Gastroesophageal sphincter (tissue), 4 donors: ENCODE measurements around the gene VOPP1. TPM values are rescaled to one million over a fixed set of nuclear protein-coding genes. Genes with fewer than 3 reads are reported as not detected.

ENCODE experiments used
- ATAC-seq: fragments of 150-250 bp; one replicate; pipeline ENCODE4 v1.9.1; 2016; ENCODE audit warnings: mild to moderate bottlenecking, moderate library complexity
- H3K27ac ChIP-seq, 4 donors: fragments of 200-600 bp; sonication (generic) in 3 of 4; 1 replicate in 3 of 4; 2 replicates in 1 of 4; pipeline ENCODE4 v1.5.1; 2016 to 2019
- H3K27me3 ChIP-seq: fragments of 200-600 bp; sonication (generic); one replicate; pipeline ENCODE4 v1.5.1; 2019
- H3K36me3 ChIP-seq, 2 donors: fragments of 200-600 bp; sonication (generic); one replicate each; pipeline ENCODE4 v1.5.1; 2019; ENCODE audit warnings: control low read depth in 1 of 2
- H3K4me1 ChIP-seq, 3 donors: fragments of 200-600 bp; sonication (generic); 1 replicate in 2 of 3; 2 replicates in 1 of 3; pipeline ENCODE4 v1.5.1; 2016 to 2019; ENCODE audit warnings: control low read depth in 2 of 3
- H3K4me3 ChIP-seq, 2 donors: fragments of 200-600 bp; sonication (generic); one replicate each; pipeline ENCODE4 v1.5.1; 2019; ENCODE audit warnings: mild to moderate bottlenecking in 1 of 2, moderate library complexity in 1 of 2
- H3K9me3 ChIP-seq, 3 donors: fragments of 200-600 bp; sonication (generic); one replicate each; pipeline ENCODE4 v1.5.1; 2017 to 2019; ENCODE audit warnings: control low read depth in 2 of 3
- CTCF ChIP-seq, 4 experiments: fragments of 200-600 bp in 2 of 4; fragments of 450-650 bp in 2 of 4; sonication (generic) in 1 of 4; IDR thresholded peaks; one replicate each; pipeline ENCODE4 v1.5.1; 2017 to 2019; ENCODE audit warnings: antibody characterized with exemption in 4 of 4, mild to moderate bottlenecking in 2 of 4, moderate library complexity in 2 of 4
- EP300 ChIP-seq: sonication (generic); formaldehyde crosslinking; IDR thresholded peaks from one replicate; pipeline ENCODE4 v1.6.1; 2017; ENCODE audit warnings: antibody characterized with exemption, mild to moderate bottlenecking
- POLR2A ChIP-seq, 2 donors: fragments of 450-650 bp; IDR thresholded peaks; one replicate each; pipeline ENCODE4 v1.6.1; 2017; ENCODE audit warnings: antibody characterized with exemption in 2 of 2, mild to moderate bottlenecking in 2 of 2, moderate library complexity in 1 of 2
- POLR2AphosphoS5 ChIP-seq: sonication (generic); formaldehyde crosslinking; IDR thresholded peaks from one replicate; pipeline ENCODE4 v1.6.1; 2017; ENCODE audit warnings: antibody characterized with exemption
- WGBS, 2 donors: methylation state at CpG; one replicate each; pipeline ENCODE4 v1.1.5; 2018; ENCODE audit warnings: low coverage in 1 of 2; 5-methylcytosine and 5-hydroxymethylcytosine counted together
- total RNA-seq, 4 donors: library from RNA; depleted of rRNA; stranded (reverse); fragments of >200 nt; gene quantifications; one replicate each; pipeline ENCODE4 v1.1.0, GENCODE V29; 2016

The VOPP1 gene
- total RNA-seq, 4 donors from 2014 or later = 20.5 to 51.6 (median 33.4) TPM

- Histone ChIP-seq H3K27ac (no peak overlapping the region), H3K4me1 (peaks cover 0 to under 1% (median 0%) of the 10 kb centered on the region in 3 donors), H3K27me3 (no peaks in the 10 kb centered on the region), H3K36me3 (peaks cover 0 to 53% of the 10 kb centered on the region in 2 donors), H3K4me3 (no peak overlapping the region), H3K9me3 (no peaks in the 10 kb centered on the region)
- TF ChIP-seq EP300 = no peak
- TF ChIP-seq POLR2A (IDR thresholded peaks at IDR 0.05) = no peak
- TF ChIP-seq POLR2AphosphoS5 = no peak
- TF ChIP-seq CTCF (IDR thresholded peaks at IDR 0.05) = no peak
- WGBS, 2 donors = 60 to 70% methylated on average over 1 of the region's 9 CpGs
- no peak for ATAC-seq
Observed at GRCh38 chr7:55496906-55497305, 75.4 kb downstream of the VOPP1 start.

DNA sequence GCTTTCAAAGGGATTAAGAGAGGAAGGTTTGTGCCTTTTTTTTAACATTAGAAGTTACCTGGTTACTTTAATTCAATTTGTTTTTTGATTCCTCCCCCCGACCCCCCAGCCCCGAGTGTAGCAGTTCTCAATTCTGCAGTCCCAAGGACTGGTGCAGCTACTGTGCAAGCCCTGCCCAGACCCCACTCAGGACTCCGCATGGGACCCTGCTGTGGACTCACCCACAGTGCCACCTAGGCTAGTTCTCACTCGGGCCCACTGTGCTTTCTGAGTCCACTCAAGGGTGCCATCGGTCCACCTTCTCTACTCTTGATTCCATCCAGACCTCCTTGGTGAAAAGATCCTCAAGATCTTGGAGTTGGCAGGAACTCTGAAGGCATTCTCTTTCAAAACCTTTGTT, 77.4 kb downstream of the VOPP1 start:
- H3K36me3 ChIP-seq = peaks cover 0 to 72% of the 10 kb centered on the region in 2 donors
- no peaks in the 10 kb centered on the region for H3K4me1 ChIP-seq
- no peak for ATAC-seq
- TF ChIP-seq POLR2AphosphoS5 (no peak), EP300 (no peak), CTCF (IDR thresholded peaks at IDR 0.05) (no peak), POLR2A (IDR thresholded peaks at IDR 0.05) (no peak)
- WGBS, 2 donors = 84 to 100% methylated on average over 1 to 4 of the region's 5 CpGs
- H3K27me3 ChIP-seq = no peaks in the 10 kb centered on the region
- no peak overlapping the region for H3K27ac ChIP-seq
- no peak overlapping the region for H3K4me3 ChIP-seq
- H3K9me3 ChIP-seq = no peaks in the 10 kb centered on the region

GRCh38 chr7:55493408-55493807, 78.9 kb downstream of the VOPP1 start:
- H3K4me3 ChIP-seq = no peak overlapping the region
- ATAC-seq = no peak
- peaks cover 0 to 80% of the 10 kb centered on the region in 2 donors for H3K36me3 ChIP-seq
- H3K4me1 ChIP-seq = no peaks in the 10 kb centered on the region
- WGBS, 2 donors = 57 to 90% methylated on average over 2 to 7 of the region's 7 CpGs
- TF ChIP-seq EP300 = no peak
- TF ChIP-seq CTCF (IDR thresholded peaks at IDR 0.05) = no peak
- no peak for TF ChIP-seq POLR2A (IDR thresholded peaks at IDR 0.05)
- no peak for TF ChIP-seq POLR2AphosphoS5
- H3K27me3 ChIP-seq = no peaks in the 10 kb centered on the region
- no peaks in the 10 kb centered on the region for H3K9me3 ChIP-seq
- H3K27ac ChIP-seq = no peak overlapping the region

- H3K36me3 ChIP-seq = peaks cover 0 to 81% of the 10 kb centered on the region in 2 donors
Observed at GRCh38 chr7:55491346-55491745, 81.0 kb downstream of the VOPP1 start.

More at GRCh38 chr7:55491346-55491745, 81.0 kb downstream of the VOPP1 start:
- Histone ChIP-seq H3K4me3 (no peak overlapping the region), H3K27me3 (no peaks in the 10 kb centered on the region), H3K4me1 (no peaks in the 10 kb centered on the region), H3K27ac (no peak overlapping the region), H3K9me3 (no peaks in the 10 kb centered on the region)
- WGBS, 2 donors = no CpG with 5 or more reads among the region's 5 CpGs
- no peak for ATAC-seq
- TF ChIP-seq CTCF (IDR thresholded peaks at IDR 0.05) = no peak
- TF ChIP-seq POLR2AphosphoS5 = no peak
- no peak for TF ChIP-seq POLR2A (IDR thresholded peaks at IDR 0.05)
- TF ChIP-seq EP300 = no peak
